ENCODE measurements around the gene SYNPR. TPM values are rescaled to one million over a fixed set of nuclear protein-coding genes. Genes with fewer than 3 reads are reported as not detected.

The SYNPR gene
- polyA plus RNA-seq (2012; ENCODE audit: insufficient read depth, insufficient read length, low read depth): not detected

DNA sequence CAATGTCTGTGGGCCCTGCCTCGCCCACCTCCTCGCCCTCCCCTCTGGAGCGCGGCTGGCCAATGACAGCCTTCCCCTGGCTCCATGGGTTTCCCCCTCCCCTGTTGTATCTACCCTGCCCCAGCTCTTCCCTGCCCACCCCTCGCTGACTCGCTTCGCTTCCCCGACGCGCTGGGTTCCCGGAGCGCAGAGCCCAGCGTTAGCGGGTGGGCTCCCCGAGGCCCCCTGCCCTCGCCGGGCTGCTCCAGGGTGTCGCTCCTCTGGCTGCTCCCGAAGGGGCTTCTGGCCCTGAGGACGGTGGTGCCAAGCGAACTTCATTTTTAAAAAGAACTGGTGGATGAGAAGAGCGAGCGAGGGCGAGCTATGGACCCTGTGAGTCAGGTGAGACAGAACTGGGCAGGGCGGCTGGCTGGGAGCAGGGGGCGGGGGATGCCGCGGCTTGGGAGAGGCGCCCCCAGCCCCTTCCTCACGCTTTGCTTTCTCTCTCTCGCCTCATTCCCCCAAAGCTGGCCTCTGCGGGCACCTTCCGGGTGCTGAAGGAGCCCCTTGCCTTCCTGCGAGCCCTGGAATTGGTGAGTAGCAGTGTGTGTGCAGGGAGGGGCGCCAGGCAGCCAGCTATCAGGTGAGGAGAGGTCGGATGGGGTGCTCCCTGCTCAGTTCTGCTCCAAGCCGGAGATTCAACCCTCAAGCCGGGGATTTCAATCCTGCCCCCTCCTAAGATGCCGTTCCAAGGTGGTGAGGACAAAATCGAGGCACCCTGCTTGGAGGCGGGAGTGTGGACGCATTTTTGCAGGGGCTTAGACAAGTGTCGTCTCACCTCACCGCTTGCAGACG lies at the start of gene SYNPR:
Gene SYNPR, plus strand, starts transcription at position 138 of the 834 bp plus-strand sequence.
- Histone ChIP-seq H3K9me3 (no peaks in the 10 kb centered on the region), H3K27me3 (peaks cover 18% of the 10 kb centered on the region), H3K4me3 (ENCODE audit: low read depth, low read length) (peak within 1 kb of the TSS; percentile 67), H3K4me1 (no peaks in the 10 kb centered on the region), H3K36me3 (no peaks in the 10 kb centered on the region)
- TF ChIP-seq, protein P1, sequence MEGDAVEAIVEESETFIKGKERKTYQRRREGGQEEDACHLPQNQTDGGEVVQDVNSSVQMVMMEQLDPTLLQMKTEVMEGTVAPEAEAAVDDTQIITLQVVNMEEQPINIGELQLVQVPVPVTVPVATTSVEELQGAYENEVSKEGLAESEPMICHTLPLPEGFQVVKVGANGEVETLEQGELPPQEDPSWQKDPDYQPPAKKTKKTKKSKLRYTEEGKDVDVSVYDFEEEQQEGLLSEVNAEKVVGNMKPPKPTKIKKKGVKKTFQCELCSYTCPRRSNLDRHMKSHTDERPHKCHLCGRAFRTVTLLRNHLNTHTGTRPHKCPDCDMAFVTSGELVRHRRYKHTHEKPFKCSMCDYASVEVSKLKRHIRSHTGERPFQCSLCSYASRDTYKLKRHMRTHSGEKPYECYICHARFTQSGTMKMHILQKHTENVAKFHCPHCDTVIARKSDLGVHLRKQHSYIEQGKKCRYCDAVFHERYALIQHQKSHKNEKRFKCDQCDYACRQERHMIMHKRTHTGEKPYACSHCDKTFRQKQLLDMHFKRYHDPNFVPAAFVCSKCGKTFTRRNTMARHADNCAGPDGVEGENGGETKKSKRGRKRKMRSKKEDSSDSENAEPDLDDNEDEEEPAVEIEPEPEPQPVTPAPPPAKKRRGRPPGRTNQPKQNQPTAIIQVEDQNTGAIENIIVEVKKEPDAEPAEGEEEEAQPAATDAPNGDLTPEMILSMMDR (IDR thresholded peaks at IDR 0.05; ENCODE audit: low read depth, low read length): no peak
- DNase-seq: peak; percentile 65

DNA sequence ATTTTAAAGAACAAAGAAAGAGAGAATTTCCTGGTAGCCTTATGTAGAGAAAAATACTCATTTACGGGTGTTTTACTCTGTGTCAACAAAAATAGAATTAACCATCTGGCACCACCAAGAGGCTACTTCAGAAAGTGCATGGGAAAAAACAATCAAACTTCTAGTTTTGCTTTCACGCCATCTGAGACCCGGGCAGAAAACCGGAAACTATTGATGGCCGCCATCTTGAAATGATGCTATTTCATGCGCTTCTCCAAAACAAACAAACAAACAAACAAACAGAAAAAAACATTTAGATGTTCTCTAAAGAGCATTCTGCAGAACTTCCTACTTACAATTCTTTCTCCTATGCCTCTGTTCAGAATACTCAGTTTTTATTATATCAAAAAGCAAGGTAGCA lies 49.4 kb upstream of the SYNPR start:
- Histone ChIP-seq H3K36me3 (no peaks in the 10 kb centered on the region), H3K4me3 (ENCODE audit: low read depth, low read length) (0 out of 2 replicates have a peak overlapping the region, but pooled peaks have one; percentile 4), H3K9me3 (no peaks in the 10 kb centered on the region), H3K4me1 (no peaks in the 10 kb centered on the region), H3K27me3 (no peaks in the 10 kb centered on the region)
- DNase-seq: peak; percentile 53
- TF ChIP-seq, protein P1 (IDR thresholded peaks at IDR 0.05; ENCODE audit: low read depth, low read length): peak; percentile 78

DNA sequence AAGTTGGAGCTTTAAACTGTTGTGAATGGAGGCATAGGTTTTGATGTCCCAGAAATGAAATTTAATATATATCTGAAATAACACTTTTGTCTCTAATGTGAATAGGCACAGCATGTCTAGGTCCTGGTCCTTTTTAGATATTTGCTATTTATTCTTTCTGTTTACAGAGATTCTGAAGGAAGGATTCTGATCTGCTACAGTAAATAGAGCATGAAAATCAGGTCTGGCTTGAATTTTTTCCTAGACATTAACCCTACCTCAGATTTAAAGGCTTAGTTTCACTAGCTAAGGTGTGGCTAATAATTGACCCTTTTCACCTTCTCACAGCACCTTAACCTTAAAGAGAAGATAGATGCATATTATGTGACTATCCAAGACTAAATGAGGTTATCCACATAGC lies 48.0 kb upstream of the SYNPR start:
- Histone ChIP-seq H3K36me3 (no peaks in the 10 kb centered on the region), H3K4me1 (no peaks in the 10 kb centered on the region), H3K4me3 (ENCODE audit: low read depth, low read length) (no peak overlapping the region), H3K9me3 (no peaks in the 10 kb centered on the region), H3K27me3 (no peaks in the 10 kb centered on the region)
- TF ChIP-seq, protein P1 (IDR thresholded peaks at IDR 0.05; ENCODE audit: low read depth, low read length): no peak
- DNase-seq: no peak

DNA sequence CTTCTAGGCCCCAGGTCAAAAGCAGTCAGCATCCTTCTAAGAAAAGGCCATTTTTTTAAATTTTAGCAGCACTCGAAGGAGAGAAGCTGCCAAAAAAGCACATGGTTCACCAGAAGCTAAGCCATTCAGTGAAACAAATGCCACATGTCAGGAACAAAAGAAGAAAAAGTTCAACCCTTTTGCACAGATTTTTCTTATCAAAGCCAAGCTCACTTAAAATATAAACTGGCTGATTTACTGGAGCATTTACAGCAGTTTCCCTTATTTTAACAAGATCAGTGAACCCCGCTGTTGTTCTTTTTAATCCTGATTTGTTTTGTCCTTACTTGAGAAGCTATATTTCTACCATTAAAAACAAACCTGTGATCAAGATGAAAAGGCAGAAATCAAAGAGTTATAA lies 46.5 kb upstream of the SYNPR start:
- Histone ChIP-seq H3K9me3 (no peaks in the 10 kb centered on the region), H3K4me1 (no peaks in the 10 kb centered on the region), H3K4me3 (ENCODE audit: low read depth, low read length) (no peak overlapping the region), H3K36me3 (no peaks in the 10 kb centered on the region), H3K27me3 (no peaks in the 10 kb centered on the region)
- TF ChIP-seq, protein P1 (IDR thresholded peaks at IDR 0.05; ENCODE audit: low read depth, low read length): no peak
- DNase-seq: no peak

DNA sequence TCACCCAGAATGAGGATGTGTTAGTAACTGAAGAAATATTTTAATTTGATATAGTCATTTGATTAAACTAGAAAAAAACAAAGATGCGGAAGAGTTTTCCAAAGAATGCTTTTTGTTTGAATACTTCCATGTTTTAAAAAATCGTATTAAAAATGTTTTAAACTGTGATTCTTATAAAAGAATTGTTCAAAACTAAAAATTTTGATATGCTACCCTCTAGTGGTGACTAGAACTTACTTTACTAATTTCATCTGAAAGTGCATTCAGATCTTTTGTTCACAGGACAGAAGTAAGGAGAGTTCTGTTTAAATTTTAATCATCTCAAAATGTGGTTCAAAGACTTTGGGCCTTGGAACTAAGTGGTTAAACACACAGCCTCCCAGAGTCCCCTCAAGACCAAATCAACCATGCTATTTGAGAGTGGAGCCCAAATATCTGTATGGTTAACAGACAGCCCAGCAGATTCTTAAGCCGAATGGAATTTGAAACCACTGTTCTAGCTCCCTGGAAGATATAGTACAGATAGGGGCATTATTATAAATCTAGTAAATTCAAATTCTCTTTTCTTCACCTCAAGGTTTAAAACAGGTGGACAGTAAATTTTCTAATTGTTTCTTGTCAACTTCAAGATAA lies 45.2 kb upstream of the SYNPR start:
- no peak for DNase-seq
- no peak overlapping the region for H3K4me3 ChIP-seq (ENCODE audit: low read depth, low read length)
- no peaks in the 10 kb centered on the region for H3K9me3 ChIP-seq
- H3K36me3 ChIP-seq: no peaks in the 10 kb centered on the region
- TF ChIP-seq, protein P1 (IDR thresholded peaks at IDR 0.05; ENCODE audit: low read depth, low read length): no peak; the same call in 1 of the 2 replicates
- no peaks in the 10 kb centered on the region for H3K4me1 ChIP-seq
- H3K27me3 ChIP-seq: no peaks in the 10 kb centered on the region

Measured in BE2C (cell line).